ENCODE measurements around the gene MRAP. TPM values are rescaled to one million over a fixed set of nuclear protein-coding genes. Genes with fewer than 3 reads are reported as not detected.

The MRAP gene
- polyA plus RNA-seq, 4 donors: 0.39 TPM; not detected in 3

- no peak for DNase-seq (ENCODE audit: low read depth in 4 of 4, low spot score in 3 of 4)
Observed at GRCh38 chr21:32320059-32320458, 21.4 kb downstream of the MRAP start.

GRCh38 chr21:32320726-32321125 is 22.1 kb downstream of the MRAP start:
- no peak for DNase-seq (ENCODE audit: low read depth in 4 of 4, low spot score in 3 of 4)

- no peak for DNase-seq (ENCODE audit: low read depth in 4 of 4, low spot score in 3 of 4)
Observed at GRCh38 chr21:32321480-32321879, 22.8 kb downstream of the MRAP start.

GRCh38 chr21:32322103-32322502 is 23.4 kb downstream of the MRAP start:
- DNase-seq (ENCODE audit: low read depth in 4 of 4, low spot score in 3 of 4): no peak

GRCh38 chr21:32322676-32323075 is 24.0 kb downstream of the MRAP start:
- DNase-seq (ENCODE audit: low read depth in 4 of 4, low spot score in 3 of 4): no peak

GRCh38 chr21:32325706-32326105 is 27.1 kb downstream of the MRAP start:
- no peak for DNase-seq (ENCODE audit: low read depth in 4 of 4, low spot score in 3 of 4)

GRCh38 chr21:32328595-32328994 is 29.9 kb downstream of the MRAP start:
- peak in 1 of 4 donors; percentile 38 for DNase-seq (ENCODE audit: low read depth in 4 of 4, low spot score in 3 of 4)

- peak; percentile 28 to 62 (median 47) for DNase-seq (ENCODE audit: low read depth in 4 of 4, low spot score in 3 of 4)
Observed at GRCh38 chr21:32329331-32329730, 30.7 kb downstream of the MRAP start.

- DNase-seq (ENCODE audit: low read depth in 4 of 4, low spot score in 3 of 4): no peak
Observed at GRCh38 chr21:32329776-32330175, 31.1 kb downstream of the MRAP start.

- DNase-seq (ENCODE audit: low read depth in 4 of 4, low spot score in 3 of 4): no peak
Observed at GRCh38 chr21:32330784-32331311, 32.2 kb downstream of the MRAP start.

- DNase-seq (ENCODE audit: low read depth in 4 of 4, low spot score in 3 of 4): no peak
Observed at GRCh38 chr21:32331444-32332305, 33.0 kb downstream of the MRAP start.

- no peak for DNase-seq (ENCODE audit: low read depth in 4 of 4, low spot score in 3 of 4)
Observed at GRCh38 chr21:32332463-32332951, 33.9 kb downstream of the MRAP start.

- DNase-seq (ENCODE audit: low read depth in 4 of 4, low spot score in 3 of 4): no peak
Observed at GRCh38 chr21:32333953-32334673, 35.5 kb downstream of the MRAP start.

GRCh38 chr21:32334980-32335531 is 36.4 kb downstream of the MRAP start:
- DNase-seq (ENCODE audit: low read depth in 4 of 4, low spot score in 3 of 4): no peak

- no peak for DNase-seq (ENCODE audit: low read depth in 4 of 4, low spot score in 3 of 4)
Observed at GRCh38 chr21:32335601-32336575, 37.2 kb downstream of the MRAP start.

GRCh38 chr21:32336711-32337110 is 38.1 kb downstream of the MRAP start:
- DNase-seq (ENCODE audit: low read depth in 4 of 4, low spot score in 3 of 4): no peak

GRCh38 chr21:32337206-32337605 is 38.6 kb downstream of the MRAP start:
- no peak for DNase-seq (ENCODE audit: low read depth in 4 of 4, low spot score in 3 of 4)

GRCh38 chr21:32338209-32338921 is 39.7 kb downstream of the MRAP start:
- DNase-seq (ENCODE audit: low read depth in 4 of 4, low spot score in 3 of 4): no peak

Data from right renal pelvis (tissue), 4 donors.